ENCODE results near the gene REPIN1. TPM values are rescaled to one million over a fixed set of nuclear protein-coding genes. Genes with fewer than 3 reads are reported as not detected.

REPIN1 gene
- total RNA-seq, 2 experiments from 2014 or later = 40.9 to 43.1 TPM

GRCh38 chr7:150329331-150330120 lies 39.1 kb upstream of the REPIN1 start:
- POLR2A ChIA-PET = interaction anchor here (0.7 kb wide), 1 partner anchor 25 kb away, joined by 3 read pairs; no protein-coding TSS in a partner anchor
- CTCF ChIA-PET = no interaction called here
- no peaks in the 10 kb centered on the region for H3K27me3 Mint-ChIP-seq (ENCODE audit: low read depth)
- H3K4me1 Mint-ChIP-seq (ENCODE audit: low read depth) = peaks cover 8% of the 10 kb centered on the region
- DNase-seq = no peak
- H3K4me3 Mint-ChIP-seq = no peak overlapping the region
- no peak for ATAC-seq
- no peak overlapping the region for H3K27ac Mint-ChIP-seq
- H3K36me3 Mint-ChIP-seq (ENCODE audit: low read depth) = peaks cover 35% of the 10 kb centered on the region
- H3K9me3 Mint-ChIP-seq (ENCODE audit: insufficient read depth) = no peaks in the 10 kb centered on the region

- Mint-ChIP-seq H3K4me3 (no peak overlapping the region), H3K36me3 (ENCODE audit: low read depth) (peaks cover 27% of the 10 kb centered on the region), H3K9me3 (ENCODE audit: insufficient read depth) (no peaks in the 10 kb centered on the region), H3K27ac (no peak overlapping the region), H3K4me1 (ENCODE audit: low read depth) (peaks cover under 1% of the 10 kb centered on the region), H3K27me3 (ENCODE audit: low read depth) (no peaks in the 10 kb centered on the region)
- DNase-seq = no peak
- no peak for ATAC-seq
- ChIA-PET POLR2A (no interaction called here), CTCF (no interaction called here)
Measured at GRCh38 chr7:150330211-150330885, 38.3 kb upstream of the REPIN1 start.

- H3K4me1 Mint-ChIP-seq (ENCODE audit: low read depth) = no peaks in the 10 kb centered on the region
- H3K4me3 Mint-ChIP-seq = no peak overlapping the region
- DNase-seq (no peak), ATAC-seq (no peak)
- CTCF ChIA-PET = no interaction called here
- no peaks in the 10 kb centered on the region for H3K27me3 Mint-ChIP-seq (ENCODE audit: low read depth)
- H3K9me3 Mint-ChIP-seq (ENCODE audit: insufficient read depth) = no peaks in the 10 kb centered on the region
- no peak overlapping the region for H3K27ac Mint-ChIP-seq
- POLR2A ChIA-PET = no interaction called here
- H3K36me3 Mint-ChIP-seq (ENCODE audit: low read depth) = peaks cover 6% of the 10 kb centered on the region
Measured at GRCh38 chr7:150332852-150333635, 35.6 kb upstream of the REPIN1 start.

- no peaks in the 10 kb centered on the region for H3K27me3 Mint-ChIP-seq (ENCODE audit: low read depth)
- H3K4me3 Mint-ChIP-seq = no peak overlapping the region
- DNase-seq (no peak), ATAC-seq (no peak)
- H3K27ac Mint-ChIP-seq = no peak overlapping the region
- peaks cover 6% of the 10 kb centered on the region for H3K36me3 Mint-ChIP-seq (ENCODE audit: low read depth)
- H3K9me3 Mint-ChIP-seq (ENCODE audit: insufficient read depth) = no peaks in the 10 kb centered on the region
- ChIA-PET CTCF (no interaction called here), POLR2A (interaction anchor here (0.7 kb wide), 1 partner anchor 25 kb away, joined by 3 read pairs; no protein-coding TSS in a partner anchor)
- no peaks in the 10 kb centered on the region for H3K4me1 Mint-ChIP-seq (ENCODE audit: low read depth)
Measured at GRCh38 chr7:150333659-150334058, 35.0 kb upstream of the REPIN1 start.

- no peaks in the 10 kb centered on the region for H3K27me3 Mint-ChIP-seq (ENCODE audit: low read depth)
- no peak overlapping the region for H3K27ac Mint-ChIP-seq
Measured at GRCh38 chr7:150334108-150334507, 34.5 kb upstream of the REPIN1 start.

GRCh38 chr7:150335108-150335773 lies 33.4 kb upstream of the REPIN1 start:
- H3K4me1 Mint-ChIP-seq (ENCODE audit: low read depth) = peaks cover 11% of the 10 kb centered on the region
- ChIA-PET POLR2A (no interaction called here), CTCF (interaction anchor here (0.9 to 1.3 kb wide), 3 partner anchors 20 to 22 kb away, joined by 3 read pairs; no protein-coding TSS in a partner anchor)
- no peaks in the 10 kb centered on the region for H3K9me3 Mint-ChIP-seq (ENCODE audit: insufficient read depth)
- no peak overlapping the region for H3K4me3 Mint-ChIP-seq
- H3K36me3 Mint-ChIP-seq (ENCODE audit: low read depth) = peaks cover 3% of the 10 kb centered on the region
- no peak for ATAC-seq
- peaks cover 6% of the 10 kb centered on the region for H3K27me3 Mint-ChIP-seq (ENCODE audit: low read depth)
- DNase-seq = no peak
- H3K27ac Mint-ChIP-seq = no peak overlapping the region

More at GRCh38 chr7:150334108-150334507, 34.5 kb upstream of the REPIN1 start:
- CTCF ChIA-PET = no interaction called here
- no peak overlapping the region for H3K4me3 Mint-ChIP-seq
- DNase-seq (no peak), ATAC-seq (no peak)
- H3K4me1 Mint-ChIP-seq (ENCODE audit: low read depth) = peaks cover under 1% of the 10 kb centered on the region
- POLR2A ChIA-PET = interaction anchor here (0.7 kb wide), 1 partner anchor 25 kb away, joined by 3 read pairs; no protein-coding TSS in a partner anchor
- H3K36me3 Mint-ChIP-seq (ENCODE audit: low read depth) = peaks cover 4% of the 10 kb centered on the region
- no peaks in the 10 kb centered on the region for H3K9me3 Mint-ChIP-seq (ENCODE audit: insufficient read depth)

GRCh38 chr7:150335774-150336112 lies 32.9 kb upstream of the REPIN1 start:
- Mint-ChIP-seq H3K27ac (no peak overlapping the region), H3K27me3 (ENCODE audit: low read depth) (peaks cover 7% of the 10 kb centered on the region), H3K4me3 (no peak overlapping the region), H3K9me3 (ENCODE audit: insufficient read depth) (no peaks in the 10 kb centered on the region), H3K36me3 (ENCODE audit: low read depth) (peaks cover 2% of the 10 kb centered on the region), H3K4me1 (ENCODE audit: low read depth) (peaks cover 13% of the 10 kb centered on the region)
- POLR2A ChIA-PET = no interaction called here
- DNase-seq (no peak), ATAC-seq (no peak)
- CTCF ChIA-PET = interaction anchor here (0.9 to 1.3 kb wide), 3 partner anchors 19 to 22 kb away, joined by 3 read pairs; no protein-coding TSS in a partner anchor

- CTCF ChIA-PET = no interaction called here
- peaks cover 10% of the 10 kb centered on the region for H3K27me3 Mint-ChIP-seq (ENCODE audit: low read depth)
Measured at GRCh38 chr7:150336746-150337145, 31.9 kb upstream of the REPIN1 start.

GRCh38 chr7:150337179-150337578 lies 31.4 kb upstream of the REPIN1 start:
- H3K9me3 Mint-ChIP-seq (ENCODE audit: insufficient read depth) = no peaks in the 10 kb centered on the region
- no peak for ATAC-seq
- H3K36me3 Mint-ChIP-seq (ENCODE audit: low read depth) = peaks cover 3% of the 10 kb centered on the region
- peaks cover 14% of the 10 kb centered on the region for H3K27me3 Mint-ChIP-seq (ENCODE audit: low read depth)
- no peak overlapping the region for H3K4me3 Mint-ChIP-seq
- POLR2A ChIA-PET = no interaction called here
- CTCF ChIA-PET = interaction anchor here (0.8 kb wide), 1 partner anchor 17 kb away, joined by 3 read pairs; no protein-coding TSS in a partner anchor
- DNase-seq = no peak
- H3K27ac Mint-ChIP-seq = no peak overlapping the region
- H3K4me1 Mint-ChIP-seq (ENCODE audit: low read depth) = peaks cover 14% of the 10 kb centered on the region

More at GRCh38 chr7:150336746-150337145, 31.9 kb upstream of the REPIN1 start:
- POLR2A ChIA-PET = no interaction called here
- no peaks in the 10 kb centered on the region for H3K36me3 Mint-ChIP-seq (ENCODE audit: low read depth)
- H3K27ac Mint-ChIP-seq = no peak overlapping the region
- H3K9me3 Mint-ChIP-seq (ENCODE audit: insufficient read depth) = no peaks in the 10 kb centered on the region
- ATAC-seq = no peak
- no peak overlapping the region for H3K4me3 Mint-ChIP-seq
- no peak for DNase-seq
- H3K4me1 Mint-ChIP-seq (ENCODE audit: low read depth) = peaks cover 14% of the 10 kb centered on the region

- Mint-ChIP-seq H3K9me3 (ENCODE audit: insufficient read depth) (no peaks in the 10 kb centered on the region), H3K27me3 (ENCODE audit: low read depth) (peaks cover 17% of the 10 kb centered on the region), H3K4me3 (no peak overlapping the region), H3K36me3 (ENCODE audit: low read depth) (peaks cover 5% of the 10 kb centered on the region), H3K27ac (no peak overlapping the region), H3K4me1 (ENCODE audit: low read depth) (peaks cover 14% of the 10 kb centered on the region)
- ChIA-PET CTCF (interaction anchor here (0.8 kb wide), 1 partner anchor 16 kb away, joined by 3 read pairs; no protein-coding TSS in a partner anchor), POLR2A (no interaction called here)
- DNase-seq (no peak), ATAC-seq (no peak)
Measured at GRCh38 chr7:150337659-150338081, 31.0 kb upstream of the REPIN1 start.

- Mint-ChIP-seq H3K4me3 (no peak overlapping the region), H3K27me3 (ENCODE audit: low read depth) (peaks cover 21% of the 10 kb centered on the region), H3K27ac (no peak overlapping the region), H3K36me3 (ENCODE audit: low read depth) (peaks cover 5% of the 10 kb centered on the region), H3K9me3 (ENCODE audit: insufficient read depth) (no peaks in the 10 kb centered on the region), H3K4me1 (ENCODE audit: low read depth) (peaks cover 14% of the 10 kb centered on the region)
- no peak for DNase-seq
- ChIA-PET CTCF (no interaction called here), POLR2A (no interaction called here)
- ATAC-seq = no peak
Measured at GRCh38 chr7:150338166-150338829, 30.3 kb upstream of the REPIN1 start.
